ENCODE data around the gene ADCY4. TPM values are rescaled to one million over a fixed set of nuclear protein-coding genes. Genes with fewer than 3 reads are reported as not detected.

The ADCY4 gene
- total RNA-seq, 1 donor from 2014 or later: 1.6 TPM

DNA sequence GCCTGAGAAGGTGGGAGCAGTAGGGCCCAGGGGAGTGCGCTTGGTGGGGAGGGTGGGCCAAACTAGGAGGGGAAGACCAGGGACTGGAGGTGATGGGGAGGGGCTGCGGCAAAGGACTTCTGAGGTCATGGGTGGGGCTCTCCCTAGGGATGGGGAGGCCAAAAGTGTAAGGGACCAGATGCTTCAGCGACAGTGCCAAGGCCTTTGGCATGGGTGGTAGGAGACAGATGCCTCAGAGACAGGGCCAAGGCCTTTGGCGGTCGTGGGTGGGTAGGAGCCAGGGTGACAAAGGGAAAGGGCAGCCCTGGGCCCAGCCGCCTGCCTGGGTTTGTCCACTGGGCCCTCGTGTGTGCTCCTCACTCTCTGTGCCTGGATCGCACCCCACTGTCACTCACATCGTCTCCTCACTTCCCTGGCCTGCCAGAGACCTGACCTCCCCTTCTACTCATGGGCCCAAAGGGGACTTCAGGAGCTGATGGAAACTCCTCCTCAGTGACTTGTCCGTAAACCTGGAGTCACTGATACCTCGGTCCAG is 50.3 kb downstream of the ADCY4 start:
- Mint-ChIP-seq H3K36me3 (ENCODE audit: low read depth) (peaks cover 3% of the 10 kb centered on the region), H3K27me3 (peaks cover 16% of the 10 kb centered on the region), H3K4me3 (no peak overlapping the region), H3K4me1 (peaks cover 15% of the 10 kb centered on the region), H3K27ac (no peak overlapping the region), H3K9me3 (no peaks in the 10 kb centered on the region)
- intact Hi-C loops (cut with micrococcal nuclease): no loop called here
- no peak for DNase-seq

DNA sequence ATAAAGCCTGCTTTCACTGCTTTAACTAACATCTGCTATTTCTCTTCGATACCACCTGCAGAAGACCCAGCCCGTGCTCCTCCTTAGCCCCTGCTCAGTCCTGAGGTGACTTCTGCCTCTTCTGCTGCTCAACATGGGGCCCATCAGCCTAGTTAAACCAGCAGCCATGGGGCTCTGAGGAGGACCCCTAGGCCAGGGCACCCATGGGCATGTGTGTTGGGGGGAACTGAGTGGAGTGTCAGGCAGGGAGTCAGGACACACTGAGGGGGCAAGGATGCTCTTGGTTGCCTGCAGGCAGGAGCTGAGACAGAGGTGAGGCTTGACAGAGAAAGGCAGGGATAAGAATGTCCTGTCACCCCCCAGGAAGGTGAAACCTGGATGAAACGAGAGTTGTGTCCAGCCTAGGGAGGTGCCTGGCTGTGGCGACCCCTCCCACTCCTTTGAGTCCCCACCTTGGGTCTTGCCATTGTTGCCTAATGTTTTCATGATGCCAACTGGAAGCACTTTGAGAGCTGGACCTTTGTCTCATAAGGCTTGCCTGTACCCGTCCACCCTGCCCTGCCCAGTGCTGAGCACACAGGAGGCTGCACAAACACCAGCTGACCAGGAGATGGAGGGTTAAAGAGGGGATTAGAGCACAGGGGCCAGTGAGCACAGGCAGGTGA is 50.9 kb downstream of the ADCY4 start:
- Mint-ChIP-seq H3K27ac (no peak overlapping the region), H3K27me3 (peaks cover 16% of the 10 kb centered on the region), H3K4me3 (no peak overlapping the region), H3K9me3 (no peaks in the 10 kb centered on the region), H3K36me3 (ENCODE audit: low read depth) (peaks cover 2% of the 10 kb centered on the region), H3K4me1 (peaks cover 18% of the 10 kb centered on the region)
- intact Hi-C loops (cut with micrococcal nuclease): no loop called here
- DNase-seq: no peak

DNA sequence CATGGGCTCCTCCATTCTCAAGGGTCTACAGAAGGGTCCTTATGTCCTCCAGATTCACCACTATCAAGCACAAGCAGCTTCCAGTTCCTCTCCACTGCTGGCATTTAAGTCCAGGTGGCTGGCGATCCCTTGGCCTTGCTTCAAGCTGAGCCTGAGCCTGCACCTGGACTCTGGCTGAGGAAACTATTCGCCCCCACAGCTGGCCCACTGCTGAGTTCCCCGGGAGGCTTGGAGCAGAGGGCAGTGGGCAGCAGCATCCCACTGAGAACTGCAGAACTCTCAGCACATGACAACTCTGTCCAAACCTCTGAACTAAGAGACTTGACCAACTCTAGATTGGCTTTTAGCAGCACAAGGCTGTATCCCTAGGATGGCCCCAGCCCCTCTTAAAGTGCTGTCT is 52.1 kb downstream of the ADCY4 start:
- H3K27ac Mint-ChIP-seq: no peak overlapping the region
- intact Hi-C loops (cut with micrococcal nuclease): no loop called here
- peaks cover 24% of the 10 kb centered on the region for H3K4me1 Mint-ChIP-seq
- DNase-seq: no peak
- no peaks in the 10 kb centered on the region for H3K9me3 Mint-ChIP-seq
- peaks cover 2% of the 10 kb centered on the region for H3K36me3 Mint-ChIP-seq (ENCODE audit: low read depth)
- peaks cover 13% of the 10 kb centered on the region for H3K27me3 Mint-ChIP-seq
- H3K4me3 Mint-ChIP-seq: no peak overlapping the region

DNA sequence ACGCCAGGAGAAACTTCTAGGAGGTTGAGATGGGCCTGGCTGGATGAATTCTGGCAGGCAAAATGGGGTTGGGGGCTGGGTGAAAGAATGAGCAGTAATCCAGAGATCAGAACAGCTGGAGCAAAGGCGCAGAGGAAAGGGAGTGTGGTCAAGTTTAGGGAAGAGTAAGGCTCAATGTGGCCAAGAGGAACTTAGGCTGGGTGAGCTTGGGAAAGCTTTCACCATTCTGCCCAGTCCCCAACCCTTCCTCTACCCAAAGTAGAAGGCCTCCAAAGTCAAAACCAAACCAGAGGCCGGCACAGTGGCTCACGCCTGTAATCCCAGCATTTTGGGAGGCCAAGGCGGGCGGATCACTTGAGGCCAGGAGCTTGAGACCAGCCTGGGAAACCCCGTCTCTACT is 53.2 kb downstream of the ADCY4 start:
- Mint-ChIP-seq H3K4me1 (peaks cover 24% of the 10 kb centered on the region), H3K4me3 (no peak overlapping the region), H3K27ac (no peak overlapping the region), H3K36me3 (ENCODE audit: low read depth) (peaks cover 2% of the 10 kb centered on the region), H3K27me3 (peaks cover 9% of the 10 kb centered on the region), H3K9me3 (no peaks in the 10 kb centered on the region)
- intact Hi-C loops (cut with micrococcal nuclease): no loop called here
- DNase-seq: no peak

DNA sequence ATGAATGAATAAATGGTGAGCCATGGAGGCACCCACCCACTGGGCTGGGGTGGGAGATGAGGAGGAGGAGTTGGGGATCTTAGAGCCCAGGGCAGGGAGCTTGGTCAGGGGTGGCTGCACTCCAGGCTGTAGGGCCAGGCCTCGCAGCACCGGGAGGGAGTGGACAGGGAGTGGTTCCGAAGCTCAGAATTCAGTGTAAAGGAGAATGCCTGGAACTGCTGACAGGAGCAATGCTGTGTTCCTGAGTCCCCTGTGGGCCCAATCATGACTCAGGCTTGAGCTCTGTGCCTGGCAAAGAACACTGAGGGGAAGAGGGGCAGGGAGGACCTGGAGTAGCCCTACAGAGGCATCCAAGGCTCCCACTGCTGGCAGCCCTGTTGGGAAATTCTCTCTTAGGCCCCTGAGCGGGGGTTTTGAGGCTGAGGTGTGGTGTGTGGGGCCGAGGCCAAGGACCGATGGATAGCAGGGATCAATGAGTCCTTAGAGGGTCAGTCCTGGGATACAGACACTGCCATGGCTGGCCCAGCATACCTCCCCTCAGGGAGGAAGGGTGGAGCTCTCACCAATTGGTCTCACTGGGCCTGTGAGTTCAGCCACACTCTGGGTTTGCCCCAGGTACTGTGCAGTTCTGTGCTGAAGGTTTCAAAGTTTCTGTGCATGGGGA is 53.9 kb downstream of the ADCY4 start:
- Mint-ChIP-seq H3K4me1 (peaks cover 24% of the 10 kb centered on the region), H3K27me3 (peaks cover 5% of the 10 kb centered on the region), H3K9me3 (no peaks in the 10 kb centered on the region), H3K27ac (no peak overlapping the region), H3K36me3 (ENCODE audit: low read depth) (peaks cover 2% of the 10 kb centered on the region), H3K4me3 (no peak overlapping the region)
- no peak for DNase-seq
- intact Hi-C loops (cut with micrococcal nuclease): no loop called here

DNA sequence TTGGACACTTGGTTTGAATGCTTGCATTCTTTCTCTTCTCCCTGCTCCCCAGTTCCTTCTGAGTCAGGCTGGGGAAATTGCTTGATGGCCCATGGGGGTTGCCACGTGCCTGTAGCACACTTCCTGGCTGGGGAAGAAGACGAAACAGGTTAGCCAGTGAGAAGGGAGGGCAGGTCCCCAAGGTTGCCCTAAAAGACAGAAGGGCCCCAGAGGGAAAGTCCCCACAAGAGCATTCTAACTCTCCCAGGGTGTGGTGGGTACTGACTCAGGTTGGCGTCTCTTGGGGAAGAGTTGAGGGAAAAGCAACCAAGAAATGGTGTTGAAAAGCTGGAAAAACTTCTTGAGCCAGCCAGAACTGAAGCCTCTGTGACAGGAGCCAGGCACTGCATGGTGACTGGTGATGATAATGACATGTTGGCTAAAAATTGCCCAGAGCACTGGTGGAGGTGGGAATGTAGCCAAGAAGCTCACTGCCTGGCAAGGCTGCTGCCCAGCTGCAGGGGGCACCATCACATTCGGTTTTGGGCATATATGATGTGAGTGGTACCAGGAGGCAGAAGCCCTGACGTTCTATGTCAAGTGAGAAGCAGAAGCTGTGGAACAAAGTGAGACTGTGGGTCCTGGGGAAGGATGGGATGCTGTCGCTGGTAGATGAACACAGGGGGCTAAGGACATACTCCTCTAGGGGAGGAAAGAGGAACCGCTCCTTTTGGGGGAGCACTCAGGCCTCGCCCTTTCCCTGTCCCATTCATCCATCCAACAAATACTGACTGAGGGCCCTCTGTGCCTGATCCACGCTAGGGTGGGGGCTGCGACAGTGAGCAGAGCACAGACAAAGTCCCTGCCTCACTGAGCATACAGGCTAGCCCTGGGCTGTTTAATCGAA is 55.3 kb downstream of the ADCY4 start:
- H3K9me3 Mint-ChIP-seq: no peaks in the 10 kb centered on the region
- intact Hi-C loops (cut with micrococcal nuclease): no loop called here
- peak overlapping the region; percentile 73 for H3K27ac Mint-ChIP-seq
- H3K4me3 Mint-ChIP-seq: peak overlapping the region; percentile 36
- peaks cover 26% of the 10 kb centered on the region for H3K4me1 Mint-ChIP-seq
- no peaks in the 10 kb centered on the region for H3K27me3 Mint-ChIP-seq
- peak; percentile 77 for DNase-seq
- H3K36me3 Mint-ChIP-seq (ENCODE audit: low read depth): peaks cover 2% of the 10 kb centered on the region

DNA sequence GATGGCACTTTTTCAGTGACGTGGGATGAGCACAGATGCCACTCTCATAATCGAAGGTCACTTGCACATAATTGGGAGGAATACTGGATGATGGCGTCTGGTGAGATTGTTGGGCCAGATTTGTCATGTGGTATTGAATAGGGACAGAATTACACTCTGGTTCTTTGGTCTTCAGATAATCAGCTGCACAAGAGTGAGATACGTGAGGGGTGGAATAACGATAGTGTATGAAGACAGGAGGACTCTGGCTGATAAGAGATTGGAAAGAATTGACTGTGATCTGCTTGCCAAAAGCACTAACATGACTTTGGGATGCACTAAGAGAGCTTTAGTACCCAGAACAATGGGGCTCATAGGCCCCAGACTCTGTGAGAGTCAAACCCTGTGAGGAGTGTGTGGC is 56.4 kb downstream of the ADCY4 start:
- Mint-ChIP-seq H3K9me3 (no peaks in the 10 kb centered on the region), H3K27ac (peak overlapping the region; percentile 73), H3K27me3 (no peaks in the 10 kb centered on the region), H3K4me1 (peaks cover 36% of the 10 kb centered on the region), H3K4me3 (peak overlapping the region; percentile 29), H3K36me3 (ENCODE audit: low read depth) (peaks cover 2% of the 10 kb centered on the region)
- intact Hi-C loops (cut with micrococcal nuclease): no loop called here
- no peak for DNase-seq

DNA sequence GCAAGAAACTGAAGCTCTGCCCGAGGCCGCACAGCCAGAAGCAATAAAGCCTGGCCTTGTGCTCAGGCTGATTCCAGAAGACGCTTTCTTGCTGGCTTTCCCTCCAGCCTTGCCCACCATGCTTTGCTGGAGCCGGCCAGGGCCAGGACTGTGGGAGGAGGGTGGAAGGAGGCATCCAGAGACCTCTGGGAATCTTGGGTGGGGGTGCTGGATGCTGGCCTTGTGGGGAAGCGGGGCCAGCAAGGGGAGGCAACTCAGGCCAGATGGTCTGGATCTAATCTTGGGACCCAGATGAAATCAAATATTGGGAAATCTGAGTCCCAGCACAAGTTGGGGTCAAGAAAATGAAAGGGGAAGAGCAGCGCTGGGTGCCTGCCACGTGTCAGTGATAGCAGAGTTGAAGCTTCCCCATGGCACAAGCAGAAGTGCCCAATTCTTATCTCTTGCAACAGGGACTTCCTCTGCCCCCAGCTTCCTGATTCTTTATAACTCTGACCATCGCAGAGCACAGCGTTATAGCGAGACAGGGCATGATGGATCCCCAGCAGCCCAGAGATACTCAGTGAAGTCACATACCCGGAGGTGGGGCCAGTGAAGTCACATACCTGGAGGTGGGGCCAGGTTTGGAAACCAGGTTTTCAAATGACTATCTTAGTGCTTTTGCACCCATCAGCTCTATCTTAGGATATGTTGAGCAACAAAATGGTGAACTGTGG is 57.1 kb downstream of the ADCY4 start:
- Mint-ChIP-seq H3K9me3 (no peaks in the 10 kb centered on the region), H3K4me1 (peaks cover 40% of the 10 kb centered on the region), H3K27ac (peak overlapping the region; percentile 31), H3K4me3 (no peak overlapping the region), H3K36me3 (ENCODE audit: low read depth) (peaks cover 2% of the 10 kb centered on the region), H3K27me3 (no peaks in the 10 kb centered on the region)
- intact Hi-C loops (cut with micrococcal nuclease): no loop called here
- no peak for DNase-seq

DNA sequence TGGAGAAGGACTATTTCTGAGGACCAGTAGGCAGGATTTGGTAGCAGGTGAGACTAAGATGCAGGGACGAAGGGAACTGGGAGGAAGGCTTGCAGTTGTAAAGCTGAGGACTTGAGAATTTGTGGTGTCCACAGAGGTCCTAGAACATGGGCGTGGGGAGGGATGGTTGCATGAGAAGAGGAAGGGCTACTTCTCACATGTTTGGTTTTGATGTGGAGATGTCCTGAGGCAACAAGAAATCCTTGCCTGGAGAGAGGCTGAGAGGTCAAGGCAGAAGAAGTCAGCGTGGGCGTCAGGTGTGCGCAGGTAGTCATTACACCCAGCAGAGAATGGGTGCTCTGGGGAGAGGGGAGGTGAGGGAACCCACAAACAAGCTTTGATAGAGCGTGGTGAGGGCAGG is 57.8 kb downstream of the ADCY4 start:
- H3K4me3 Mint-ChIP-seq: no peak overlapping the region
- H3K4me1 Mint-ChIP-seq: peaks cover 47% of the 10 kb centered on the region
- peaks cover 2% of the 10 kb centered on the region for H3K36me3 Mint-ChIP-seq (ENCODE audit: low read depth)
- intact Hi-C loops (cut with micrococcal nuclease): no loop called here
- no peak for DNase-seq
- H3K27ac Mint-ChIP-seq: no peak overlapping the region
- no peaks in the 10 kb centered on the region for H3K9me3 Mint-ChIP-seq
- no peaks in the 10 kb centered on the region for H3K27me3 Mint-ChIP-seq

DNA sequence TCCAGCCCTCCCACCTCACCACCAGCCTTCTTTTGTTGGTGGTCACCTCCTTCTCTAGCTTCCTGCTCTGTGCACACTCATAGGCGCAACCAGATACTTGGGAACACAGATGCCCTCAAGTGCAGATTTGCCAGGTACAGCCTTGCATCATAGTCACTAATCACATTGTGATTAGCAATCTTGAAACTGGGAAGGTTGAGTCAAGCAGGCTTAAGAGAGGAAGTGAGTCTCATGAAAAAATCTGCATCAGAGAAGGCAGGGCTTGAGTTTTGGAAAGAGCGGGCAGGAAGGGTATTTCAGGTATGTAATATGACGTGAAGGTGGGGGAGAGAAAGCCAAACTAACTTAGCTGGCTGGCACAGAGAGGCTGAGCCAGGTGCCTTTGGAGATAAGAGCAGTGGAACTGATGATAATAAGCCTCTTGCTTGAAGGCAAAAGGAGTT is 60.7 kb downstream of the ADCY4 start:
- Mint-ChIP-seq H3K9me3 (no peaks in the 10 kb centered on the region), H3K4me3 (peak overlapping the region; percentile 54), H3K27me3 (no peaks in the 10 kb centered on the region), H3K27ac (peak overlapping the region; percentile 82), H3K36me3 (ENCODE audit: low read depth) (peaks cover 8% of the 10 kb centered on the region), H3K4me1 (peaks cover 54% of the 10 kb centered on the region)
- intact Hi-C loops (cut with micrococcal nuclease): loop anchor here (1.0 to 2.0 kb wide), 4 partner anchors 15 to 59 kb away; no protein-coding TSS in a partner anchor
- DNase-seq: peak; percentile 84

DNA sequence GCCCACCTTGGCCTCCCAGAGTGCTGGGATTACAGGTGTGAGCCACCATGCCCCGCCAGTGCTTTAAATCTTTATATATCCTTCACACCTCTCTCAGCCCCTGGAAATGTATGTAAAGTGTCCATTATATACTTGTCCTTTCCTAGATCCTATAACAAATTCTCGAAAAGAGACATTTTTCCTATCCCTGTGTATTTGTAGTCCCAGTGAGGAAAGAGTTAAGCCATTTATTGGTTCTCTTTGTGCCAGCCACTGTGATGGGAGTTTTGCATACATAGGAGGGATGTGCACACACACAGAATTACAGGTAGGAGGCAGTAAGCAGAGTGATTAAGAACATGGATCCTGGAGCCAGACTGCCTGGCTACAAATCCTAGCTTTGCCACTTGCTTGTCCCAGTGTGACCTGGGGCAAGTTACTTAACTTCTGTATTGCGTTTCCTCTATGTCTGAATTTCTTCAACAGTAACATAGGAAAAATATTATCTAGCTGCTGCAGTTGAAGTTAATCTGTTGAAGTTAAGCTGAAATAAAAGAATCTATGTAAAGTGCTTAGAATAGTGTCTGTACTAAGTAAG is 61.4 kb downstream of the ADCY4 start:
- Mint-ChIP-seq H3K4me3 (peak overlapping the region; percentile 54), H3K9me3 (no peaks in the 10 kb centered on the region), H3K36me3 (ENCODE audit: low read depth) (peaks cover 9% of the 10 kb centered on the region), H3K27me3 (no peaks in the 10 kb centered on the region), H3K4me1 (peaks cover 48% of the 10 kb centered on the region), H3K27ac (peak overlapping the region; percentile 82)
- intact Hi-C loops (cut with micrococcal nuclease): no loop called here
- no peak for DNase-seq

DNA sequence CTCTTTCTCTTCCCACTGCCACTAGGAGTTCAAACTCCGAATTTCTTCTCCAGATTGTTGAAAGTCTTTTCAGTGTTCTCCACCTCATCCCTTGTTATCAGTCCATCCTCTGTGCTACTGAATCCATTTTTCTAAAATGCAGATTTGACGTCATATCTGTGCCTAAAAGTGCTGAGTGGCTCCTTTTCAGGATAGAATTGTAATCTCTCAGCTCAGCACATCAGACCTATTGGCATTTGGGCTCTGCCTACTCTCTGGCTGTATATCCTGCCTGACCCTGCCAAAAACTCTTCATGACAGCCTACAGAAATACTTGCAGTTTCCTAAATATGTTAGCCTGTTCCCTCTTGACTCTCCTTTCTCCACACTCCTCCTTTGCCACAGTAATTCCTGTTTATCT is 62.4 kb downstream of the ADCY4 start:
- Mint-ChIP-seq H3K4me3 (peak overlapping the region; percentile 93), H3K36me3 (ENCODE audit: low read depth) (peaks cover 12% of the 10 kb centered on the region), H3K27me3 (no peaks in the 10 kb centered on the region), H3K9me3 (no peaks in the 10 kb centered on the region), H3K4me1 (peaks cover 43% of the 10 kb centered on the region), H3K27ac (peak overlapping the region; percentile 82)
- intact Hi-C loops (cut with micrococcal nuclease): no loop called here
- DNase-seq: no peak

DNA sequence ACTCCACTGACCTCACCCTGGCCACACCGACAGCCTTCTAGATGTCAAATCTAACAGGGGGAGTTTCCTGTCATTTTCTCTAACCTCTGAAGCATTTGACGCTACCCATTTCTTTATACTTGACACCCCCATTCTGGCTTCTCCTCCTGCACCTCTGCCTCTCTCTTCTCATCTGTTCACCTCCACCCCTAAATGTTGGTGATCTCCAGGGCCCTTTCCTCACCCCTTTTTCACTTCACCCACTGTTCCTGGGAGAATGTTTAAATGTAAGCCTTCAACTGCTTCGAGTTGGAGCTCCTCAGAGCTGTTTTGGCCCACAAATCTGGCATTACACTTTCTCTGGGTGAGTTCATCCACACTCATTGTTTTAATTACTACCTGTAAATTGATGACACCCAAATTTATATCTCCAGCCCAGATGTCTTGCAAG is 63.0 kb downstream of the ADCY4 start:
- peaks cover 18% of the 10 kb centered on the region for H3K36me3 Mint-ChIP-seq (ENCODE audit: low read depth)
- H3K9me3 Mint-ChIP-seq: no peaks in the 10 kb centered on the region
- H3K27me3 Mint-ChIP-seq: no peaks in the 10 kb centered on the region
- intact Hi-C loops (cut with micrococcal nuclease): loop anchor here (1.0 kb wide), 4 partner anchors 30 to 170 kb away; partner anchors contain the start of genes CHMP4A, GMPR2, NEDD8 and SDR39U1
- no peak for DNase-seq
- peak overlapping the region; percentile 92 for H3K27ac Mint-ChIP-seq
- H3K4me1 Mint-ChIP-seq: peaks cover 42% of the 10 kb centered on the region
- H3K4me3 Mint-ChIP-seq: peak overlapping the region; percentile 93
